Panc1 (cell line): ENCODE results near the gene TMEM184A. TPM values are rescaled to one million over a fixed set of nuclear protein-coding genes. Genes with fewer than 3 reads are reported as not detected.

Experiments used
- ATAC-seq: fragments of 200-7000 bp; cut with Tn5 transposase; 2 replicates; pipeline ENCODE4 v1.9.1; 2020; ENCODE audit warnings: mild to moderate bottlenecking, moderate library complexity
- BruUV-seq: library from RNA; stranded (reverse); fragments of 400-500 nt; replicated peaks from 2 replicates; lab custom pipeline; 2021; lab: Mats Ljungman, UMichigan
- CTCF ChIA-PET: fragments of 300-600 bp; sonication (Branson Sonifier 250); formaldehyde crosslinking; loops from one replicate; lab custom pipeline; 2022; ENCODE audit warnings: antibody characterized with exemption; lab: Charles Lee
- POLR2A ChIA-PET: fragments of 300-600 bp; sonication (Branson Sonifier 250); formaldehyde crosslinking; loops from one replicate; lab custom pipeline; 2022; ENCODE audit warnings: antibody characterized with exemption; lab: Charles Lee
- DNase-seq: peaks from one replicate; pipeline ENCODE4 v3.0.0-alpha.2; 2010; ENCODE audit warnings: low read depth, low spot score
- H3K27ac ChIP-seq: 2 replicates; pipeline ENCODE4 v1.5.1; 2011; ENCODE audit warnings: mild to moderate bottlenecking, low read length, inconsistent platforms
- H3K27me3 ChIP-seq: fragments of 200-500 bp; sonication (Bioruptor generic); 2 replicates; pipeline ENCODE4 v1.6.0; 2014; ENCODE audit warnings: low read length, inconsistent platforms; ENCODE audit not compliant: control insufficient read depth, insufficient read depth
- H3K36me3 ChIP-seq: fragments of 200-500 bp; sonication (Bioruptor generic); 2 replicates; pipeline ENCODE4 v1.5.1; 2014; ENCODE audit warnings: inconsistent platforms, mild to moderate bottlenecking, low read length, moderate library complexity; ENCODE audit not compliant: control insufficient read depth, insufficient read depth
- H3K4me1 ChIP-seq: 2 replicates; pipeline ENCODE4 v1.5.1; 2011; ENCODE audit warnings: inconsistent platforms, mild to moderate bottlenecking, low read length, moderate library complexity; ENCODE audit not compliant: control insufficient read depth, insufficient read depth
- H3K4me3 ChIP-seq, 2 experiments: 2 replicates each; pipeline ENCODE4 v1.5.1; 2011 to 2012; ENCODE audit warnings: low read depth in 2 of 2, low read length in 2 of 2, mild to moderate bottlenecking in 2 of 2, inconsistent platforms in 1 of 2, moderate library complexity in 1 of 2
- H3K9me3 ChIP-seq: fragments of 200-500 bp; sonication (Bioruptor generic); 2 replicates; pipeline ENCODE4 v1.5.1; 2014; ENCODE audit warnings: low read depth, mild to moderate bottlenecking, inconsistent platforms, low read length, moderate library complexity; ENCODE audit not compliant: control insufficient read depth, insufficient read depth
- POLR2AphosphoS5 ChIP-seq: IDR thresholded peaks from 2 replicates; pipeline ENCODE4 v1.6.1; 2012; ENCODE audit warnings: mild to moderate bottlenecking, low read depth, low read length, moderate library complexity
- REST ChIP-seq, 2 experiments: IDR thresholded peaks; 2 replicates each; pipeline ENCODE4 v1.6.1; 2011 to 2012; ENCODE audit warnings: low read depth in 2 of 2, control low read depth in 1 of 2, low read length in 1 of 2, mild to moderate bottlenecking in 1 of 2, moderate library complexity in 1 of 2; ENCODE audit not compliant: insufficient read depth in 1 of 2
- SIN3A ChIP-seq: IDR thresholded peaks from 2 replicates; pipeline ENCODE4 v1.6.1; 2012; ENCODE audit warnings: low read depth, mild to moderate bottlenecking, low read length, moderate library complexity, borderline replicate concordance; ENCODE audit not compliant: insufficient read depth
- TCF7L2 ChIP-seq: IDR thresholded peaks from 2 replicates; pipeline ENCODE4 v1.6.1; 2011; ENCODE audit warnings: mild to moderate bottlenecking, low read depth, low read length, inconsistent platforms
- in situ Hi-C: cut with HindIII; loops from 2 replicates; pipeline ENCODE4 v1.10.0; 2016; ENCODE audit warnings: low sequenced_read_pairs, low pct_unique_long_range_greater_than_20kb
- intact Hi-C: fragments of 100-400 bp; cut with micrococcal nuclease; formaldehyde crosslinking; loops from one replicate; pipeline ENCODE4 v1.10.0; 2022; ENCODE audit not compliant: unreplicated experiment
- total RNA-seq: library from RNA; stranded (reverse); gene quantifications from one replicate; pipeline ENCODE4 v1.2.1, GENCODE V29; 2021; ENCODE audit not compliant: unreplicated experiment
- TF ChIP-seq, protein P1 (sequence below): fragments of 450-650 bp; IDR thresholded peaks from 2 replicates; pipeline ENCODE4 v1.5.1; 2017; ENCODE audit warnings: mild to moderate bottlenecking

The TMEM184A gene
- total RNA-seq, 1 experiment from 2014 or later, result 9.2 TPM

GRCh38 chr7:1580422-1581030 lies 24.5 kb upstream of the TMEM184A start:
- H3K9me3 ChIP-seq, result no peaks in the 10 kb centered on the region
- no peaks in the 10 kb centered on the region for H3K27me3 ChIP-seq
- H3K4me1 ChIP-seq, result no peaks in the 10 kb centered on the region
- H3K27ac ChIP-seq, result no peak overlapping the region
- no peak overlapping the region for H3K4me3 ChIP-seq
- H3K36me3 ChIP-seq, result no peaks in the 10 kb centered on the region
- intact Hi-C loops, result loop anchor here (10.0 kb wide), 1 partner anchor 174 kb away; no protein-coding TSS in a partner anchor
- DNase-seq, result no peak
- ChIA-PET POLR2A (interaction anchor here (0.7 kb wide), 1 partner anchor 287 kb away, joined by 6 read pairs; no protein-coding TSS in a partner anchor), CTCF (interaction anchor here (0.6 kb wide), 2 partner anchors 315 to 490 kb away, joined by 3 read pairs; no protein-coding TSS in a partner anchor)
- ATAC-seq, result no peak
- no peak for TF ChIP-seq TCF7L2
- TF ChIP-seq POLR2AphosphoS5, result no peak
- TF ChIP-seq REST (IDR thresholded peaks at IDR 0.05; ENCODE audit: insufficient read depth in 1 of 2, low read depth in 2 of 2, low read length in 1 of 2), result no peak
- TF ChIP-seq, protein P1, sequence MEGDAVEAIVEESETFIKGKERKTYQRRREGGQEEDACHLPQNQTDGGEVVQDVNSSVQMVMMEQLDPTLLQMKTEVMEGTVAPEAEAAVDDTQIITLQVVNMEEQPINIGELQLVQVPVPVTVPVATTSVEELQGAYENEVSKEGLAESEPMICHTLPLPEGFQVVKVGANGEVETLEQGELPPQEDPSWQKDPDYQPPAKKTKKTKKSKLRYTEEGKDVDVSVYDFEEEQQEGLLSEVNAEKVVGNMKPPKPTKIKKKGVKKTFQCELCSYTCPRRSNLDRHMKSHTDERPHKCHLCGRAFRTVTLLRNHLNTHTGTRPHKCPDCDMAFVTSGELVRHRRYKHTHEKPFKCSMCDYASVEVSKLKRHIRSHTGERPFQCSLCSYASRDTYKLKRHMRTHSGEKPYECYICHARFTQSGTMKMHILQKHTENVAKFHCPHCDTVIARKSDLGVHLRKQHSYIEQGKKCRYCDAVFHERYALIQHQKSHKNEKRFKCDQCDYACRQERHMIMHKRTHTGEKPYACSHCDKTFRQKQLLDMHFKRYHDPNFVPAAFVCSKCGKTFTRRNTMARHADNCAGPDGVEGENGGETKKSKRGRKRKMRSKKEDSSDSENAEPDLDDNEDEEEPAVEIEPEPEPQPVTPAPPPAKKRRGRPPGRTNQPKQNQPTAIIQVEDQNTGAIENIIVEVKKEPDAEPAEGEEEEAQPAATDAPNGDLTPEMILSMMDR, result no peak
- no peak for TF ChIP-seq SIN3A
- BruUV-seq, result no TSS peak
- in situ Hi-C loops, result no loop called here

GRCh38 chr7:1579481-1580421 lies 23.7 kb upstream of the TMEM184A start:
- intact Hi-C loops (loop anchor here (10.0 kb wide), 1 partner anchor 175 kb away; no protein-coding TSS in a partner anchor), in situ Hi-C loops (no loop called here)
- Histone ChIP-seq H3K27ac (no peak overlapping the region), H3K36me3 (no peaks in the 10 kb centered on the region), H3K27me3 (no peaks in the 10 kb centered on the region), H3K4me3 (no peak overlapping the region), H3K4me1 (no peaks in the 10 kb centered on the region), H3K9me3 (no peaks in the 10 kb centered on the region)
- ChIA-PET CTCF (interaction anchor here (0.6 to 1.2 kb wide), 3 partner anchors 44 to 435 kb away, joined by 3 to 8 read pairs (median 5); no protein-coding TSS in a partner anchor), POLR2A (no interaction called here)
- no peak for DNase-seq
- TF ChIP-seq SIN3A, result no peak
- TF ChIP-seq TCF7L2, result no peak
- TF ChIP-seq, protein P1, result peak; percentile 97
- no peak for TF ChIP-seq POLR2AphosphoS5
- TF ChIP-seq REST (IDR thresholded peaks at IDR 0.05; ENCODE audit: insufficient read depth in 1 of 2, low read depth in 2 of 2, low read length in 1 of 2), result no peak; a peak in 1 of 4 replicates
- BruUV-seq, result no TSS peak
- ATAC-seq, result peak; percentile 98
